GM18858 (cell line): ENCODE measurements around the gene TRAIP.
"Not testable (repeated sequence)": the region's sequence is repeated elsewhere in the genome, so short reads cannot be mapped to it uniquely, and the experiment has no call there.

Experiments used
- ATAC-seq: cut with Tn5 transposase; IDR thresholded peaks from one replicate; pipeline ENCODE4 v1.9.1; 2021; ENCODE audit not compliant: unreplicated experiment

Gene TRAIP

DNA sequence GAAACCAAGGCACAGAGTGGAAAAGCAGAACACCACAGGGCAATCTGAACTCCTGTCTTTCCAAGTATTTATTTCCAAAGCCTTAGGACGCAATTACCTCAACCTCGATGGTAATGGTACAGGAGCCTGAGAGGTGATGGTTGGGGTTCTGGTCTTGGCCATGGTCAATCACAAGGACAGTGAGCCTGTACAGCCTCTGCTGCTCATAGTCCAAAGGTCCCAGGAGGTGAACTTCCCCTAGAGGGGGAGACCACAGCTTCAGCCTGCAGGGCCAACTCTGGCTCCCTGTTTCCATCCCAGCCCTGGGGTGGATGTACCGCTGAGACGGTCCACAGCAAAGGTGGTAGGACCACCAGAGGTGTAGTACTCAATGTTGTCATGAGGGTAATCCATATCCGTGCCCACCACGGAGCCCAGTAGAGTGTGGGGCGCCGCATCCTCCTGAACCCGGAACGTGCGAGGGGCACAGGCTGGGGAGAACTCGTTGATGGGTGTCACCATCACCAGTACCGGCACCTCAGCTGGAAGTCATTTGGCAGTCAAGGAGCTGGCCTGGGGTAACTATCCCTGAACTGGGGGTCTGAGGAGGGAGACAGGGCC is 62.8 kb downstream of the TRAIP start:
- ATAC-seq, result no peak

DNA sequence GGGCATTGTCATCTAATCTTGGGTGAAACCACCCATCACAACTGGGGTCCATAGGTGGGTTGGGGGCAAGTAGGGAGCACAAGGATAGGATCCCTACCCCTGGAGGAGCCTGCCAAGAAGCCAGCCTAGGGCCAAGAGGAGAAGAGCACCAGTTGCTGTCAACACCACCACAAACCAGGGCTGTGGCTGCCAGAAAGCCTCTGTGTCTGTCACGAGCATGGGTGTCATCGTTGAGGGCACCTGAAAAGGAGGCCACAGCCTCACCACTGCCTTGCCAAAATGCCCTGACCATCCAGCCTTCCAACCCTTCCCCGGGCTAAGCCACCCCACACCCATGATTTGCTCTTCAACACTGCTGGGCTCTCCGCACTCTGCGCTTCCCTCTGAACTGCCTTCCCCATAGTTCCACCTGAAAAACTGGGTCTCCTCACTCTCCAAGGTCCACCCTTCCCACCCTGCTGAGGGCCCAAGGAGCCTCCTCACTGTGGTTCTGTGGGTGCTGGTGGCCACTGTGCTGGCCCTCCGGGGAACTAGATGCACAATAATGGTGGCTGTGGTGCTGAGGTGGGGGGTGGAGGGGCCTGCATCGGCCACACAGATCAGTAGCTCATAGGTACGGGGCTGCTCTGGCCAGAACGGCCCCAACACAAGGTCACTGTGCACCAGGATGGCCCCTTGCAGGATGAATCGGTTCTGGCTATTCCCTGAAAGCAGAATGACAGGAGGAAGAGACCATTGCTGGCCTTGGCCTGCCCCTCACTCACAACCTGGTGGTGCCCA is 63.8 kb downstream of the TRAIP start:
- ATAC-seq, result no peak

DNA sequence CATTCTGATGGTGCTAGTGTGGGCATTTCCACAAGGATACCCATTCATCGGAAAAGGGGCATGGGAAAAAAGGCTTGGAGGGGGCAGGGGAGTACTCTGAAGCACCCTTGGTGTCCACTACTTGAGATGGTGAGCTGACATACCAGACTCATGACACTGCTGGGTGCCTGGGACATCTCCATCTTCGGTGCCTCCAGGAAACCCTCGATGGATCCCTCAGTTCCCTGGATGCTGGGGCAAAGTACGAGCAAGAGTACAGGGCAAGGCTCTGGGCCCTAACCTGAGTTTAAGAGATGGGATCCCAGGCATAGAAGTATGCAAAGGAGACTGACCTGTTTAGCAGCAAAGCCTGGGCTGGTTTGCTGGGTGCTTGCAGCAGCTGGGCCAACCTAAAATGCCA is 64.8 kb downstream of the TRAIP start:
- no peak for ATAC-seq

- no peak for ATAC-seq
Observed at GRCh38 chr3:49790626-49791411, 65.5 kb downstream of the TRAIP start.

GRCh38 chr3:49788056-49788455 is 68.3 kb downstream of the TRAIP start:
- ATAC-seq, result no peak

GRCh38 chr3:49787536-49787935 is 68.8 kb downstream of the TRAIP start:
- no peak for ATAC-seq

DNA sequence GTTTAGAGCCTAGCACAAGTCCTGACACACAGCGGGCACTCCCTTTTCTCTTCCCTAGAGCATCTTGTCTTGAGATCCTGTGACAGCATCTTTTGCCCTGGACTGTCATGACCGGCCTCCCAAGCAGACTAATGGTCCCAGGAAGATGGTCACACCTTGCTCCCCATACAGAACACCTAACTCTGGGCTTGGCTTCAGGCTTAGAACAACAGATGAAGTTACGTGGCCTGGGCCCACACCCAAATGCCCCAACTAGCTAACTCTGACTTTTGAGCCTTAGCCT is 69.2 kb downstream of the TRAIP start:
- no peak for ATAC-seq

DNA sequence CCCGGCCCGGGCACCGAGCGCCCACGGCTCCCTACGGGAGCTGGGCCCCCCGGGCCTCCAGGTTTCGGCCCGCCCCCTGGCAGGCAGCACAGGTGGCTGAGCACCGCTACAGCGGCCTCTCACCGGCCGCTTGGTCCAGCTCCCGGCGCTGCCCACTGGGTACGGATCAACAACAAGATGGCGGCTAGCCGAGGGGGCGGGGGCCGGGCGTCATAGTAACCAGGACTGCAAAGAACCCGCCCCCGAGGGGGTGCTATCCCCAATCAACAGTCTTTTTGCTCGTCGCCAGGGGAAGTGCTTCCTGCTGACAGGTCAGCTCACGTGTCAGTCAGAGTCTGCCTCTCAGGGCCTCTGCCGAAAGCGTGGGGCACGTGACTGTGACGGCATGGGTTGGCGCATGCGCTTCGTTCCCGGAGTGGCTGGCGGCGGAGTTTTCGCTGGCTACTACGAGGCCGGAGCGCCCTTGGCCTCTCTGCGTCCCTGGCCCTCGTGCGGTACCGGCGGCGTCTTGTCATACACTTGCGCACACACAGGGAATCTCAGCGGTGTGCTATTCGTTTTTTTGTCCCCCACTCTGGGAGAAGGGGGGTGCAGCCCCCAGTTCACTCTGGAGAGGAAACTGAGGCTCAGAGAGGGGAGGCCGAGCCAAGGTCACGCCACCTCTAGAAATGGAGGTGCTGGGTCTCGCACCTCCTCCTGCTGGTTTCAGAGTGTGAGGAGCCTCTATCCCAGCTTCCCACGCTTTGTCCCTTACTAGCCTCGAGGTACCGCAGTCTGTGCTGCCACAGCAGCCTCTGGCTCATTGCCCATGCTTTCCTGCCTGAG is 69.8 kb downstream of the TRAIP start, which contains the start of gene IP6K1:
TSS of gene IP6K1 (minus strand) at position 186 of the 825 bp plus-strand sequence. CDS start 38,502 bp downstream, outside the sequence.
- peak; percentile 98 for ATAC-seq

GRCh38 chr3:49785565-49786356 is 70.6 kb downstream of the TRAIP start:
- peak; percentile 23 for ATAC-seq

DNA sequence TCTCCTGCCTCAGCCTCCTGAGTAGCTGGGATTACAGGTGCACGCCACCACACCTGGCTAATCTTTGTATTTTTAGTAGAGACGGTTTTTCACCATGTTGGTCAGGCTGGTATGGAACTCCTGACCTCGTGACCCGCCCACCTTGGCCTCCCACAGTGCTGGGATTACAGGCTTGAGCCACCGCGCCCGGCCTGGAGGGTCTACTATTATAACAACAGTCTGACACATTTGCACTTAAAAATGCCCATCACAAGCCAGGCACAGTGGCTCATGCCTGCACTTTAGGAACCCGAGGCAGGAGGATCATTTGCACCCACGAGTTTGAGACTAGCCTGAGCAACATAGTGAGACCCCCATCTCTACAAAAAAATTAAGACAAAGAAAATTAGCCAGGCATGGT is 74.1 kb downstream of the TRAIP start:
- not testable (repeated sequence) for ATAC-seq

DNA sequence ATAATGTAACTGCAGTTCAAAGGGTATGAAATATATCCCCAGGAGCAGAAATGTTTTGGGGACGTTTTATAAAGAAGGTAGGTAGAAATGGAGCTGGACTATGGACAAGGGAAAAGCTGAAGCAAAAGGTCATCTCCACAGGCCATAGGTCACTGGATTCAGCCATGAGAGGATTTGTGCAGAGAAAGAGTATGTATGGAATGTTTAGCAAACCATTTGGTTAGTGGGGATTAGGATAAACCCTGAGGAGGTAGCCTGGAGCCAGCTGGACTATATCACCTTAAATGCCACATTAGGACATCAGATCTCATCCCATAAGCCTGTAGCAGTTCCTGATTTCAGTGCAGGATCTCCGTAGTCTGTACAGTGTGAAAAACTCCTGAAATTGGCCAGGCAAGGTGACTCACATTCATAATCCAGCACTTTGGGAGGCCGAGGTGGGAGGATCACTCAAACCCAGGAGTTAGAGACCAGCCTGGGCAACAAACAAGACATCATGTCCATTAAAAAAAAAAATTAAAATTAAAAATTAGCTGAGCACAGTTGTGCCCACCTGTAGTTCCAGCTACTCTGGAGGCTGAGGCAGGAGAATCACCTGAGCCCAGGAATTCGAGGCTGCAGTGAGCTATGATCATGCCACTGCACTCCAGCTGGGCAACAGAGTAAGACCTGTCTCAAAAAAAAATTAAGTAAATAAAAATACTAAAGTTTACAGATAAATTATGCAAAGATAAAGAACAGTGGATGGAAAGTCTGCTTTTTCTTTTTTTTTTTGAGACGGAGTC is 74.8 kb downstream of the TRAIP start:
- no peak for ATAC-seq

- ATAC-seq, result not testable (repeated sequence)
Observed at GRCh38 chr3:49780975-49781365, 75.4 kb downstream of the TRAIP start.

- ATAC-seq, result no peak
Observed at GRCh38 chr3:49780080-49780974, 76.0 kb downstream of the TRAIP start.

- no peak for ATAC-seq
Observed at GRCh38 chr3:49779358-49780079, 76.8 kb downstream of the TRAIP start.
